ENCODE measurements around the gene IL17RE. TPM values are rescaled to one million over a fixed set of nuclear protein-coding genes. Genes with fewer than 3 reads are reported as not detected.

IL17RE gene
- total and polyA plus RNA-seq, 9 of the 15 experiments (the other 6 are each of a cell fraction or from before 2014, with no cell fraction given) = 0.32 to 1.9 (median 0.51) TPM; not detected in 4

DNA sequence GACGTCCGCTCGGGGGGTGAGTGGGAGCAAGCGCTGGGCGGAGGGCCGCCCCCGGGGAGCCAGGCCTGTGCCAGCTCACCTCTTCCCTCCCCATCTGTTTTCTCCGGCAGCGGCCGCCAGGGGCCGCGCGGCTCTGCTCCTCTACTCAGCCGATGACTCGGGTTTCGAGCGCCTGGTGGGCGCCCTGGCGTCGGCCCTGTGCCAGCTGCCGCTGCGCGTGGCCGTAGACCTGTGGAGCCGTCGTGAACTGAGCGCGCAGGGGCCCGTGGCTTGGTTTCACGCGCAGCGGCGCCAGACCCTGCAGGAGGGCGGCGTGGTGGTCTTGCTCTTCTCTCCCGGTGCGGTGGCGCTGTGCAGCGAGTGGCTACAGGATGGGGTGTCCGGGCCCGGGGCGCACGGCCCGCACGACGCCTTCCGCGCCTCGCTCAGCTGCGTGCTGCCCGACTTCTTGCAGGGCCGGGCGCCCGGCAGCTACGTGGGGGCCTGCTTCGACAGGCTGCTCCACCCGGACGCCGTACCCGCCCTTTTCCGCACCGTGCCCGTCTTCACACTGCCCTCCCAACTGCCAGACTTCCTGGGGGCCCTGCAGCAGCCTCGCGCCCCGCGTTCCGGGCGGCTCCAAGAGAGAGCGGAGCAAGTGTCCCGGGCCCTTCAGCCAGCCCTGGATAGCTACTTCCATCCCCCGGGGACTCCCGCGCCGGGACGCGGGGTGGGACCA lies 30.4 kb downstream of the IL17RE start (continued):
- TF ChIP-seq NR4A1 (CRISPR knock-in tag; IDR thresholded peaks at IDR 0.05) = peak; percentile 40; the same call in 1 of the 2 replicates
- TF ChIP-seq NR4A1 (tag; IDR thresholded peaks at IDR 0.05) = peak; percentile 78; the same call in 1 of the 2 replicates
- no peak for TF ChIP-seq ILF3 (IDR thresholded peaks at IDR 0.05; ENCODE audit: borderline replicate concordance)
- TF ChIP-seq BCL6 (CRISPR knock-in tag; IDR thresholded peaks at IDR 0.05) = no peak
- TF ChIP-seq NELFE (IDR thresholded peaks at IDR 0.05; ENCODE audit: insufficient read depth, insufficient read length) = no peak
- TF ChIP-seq, protein P1, sequence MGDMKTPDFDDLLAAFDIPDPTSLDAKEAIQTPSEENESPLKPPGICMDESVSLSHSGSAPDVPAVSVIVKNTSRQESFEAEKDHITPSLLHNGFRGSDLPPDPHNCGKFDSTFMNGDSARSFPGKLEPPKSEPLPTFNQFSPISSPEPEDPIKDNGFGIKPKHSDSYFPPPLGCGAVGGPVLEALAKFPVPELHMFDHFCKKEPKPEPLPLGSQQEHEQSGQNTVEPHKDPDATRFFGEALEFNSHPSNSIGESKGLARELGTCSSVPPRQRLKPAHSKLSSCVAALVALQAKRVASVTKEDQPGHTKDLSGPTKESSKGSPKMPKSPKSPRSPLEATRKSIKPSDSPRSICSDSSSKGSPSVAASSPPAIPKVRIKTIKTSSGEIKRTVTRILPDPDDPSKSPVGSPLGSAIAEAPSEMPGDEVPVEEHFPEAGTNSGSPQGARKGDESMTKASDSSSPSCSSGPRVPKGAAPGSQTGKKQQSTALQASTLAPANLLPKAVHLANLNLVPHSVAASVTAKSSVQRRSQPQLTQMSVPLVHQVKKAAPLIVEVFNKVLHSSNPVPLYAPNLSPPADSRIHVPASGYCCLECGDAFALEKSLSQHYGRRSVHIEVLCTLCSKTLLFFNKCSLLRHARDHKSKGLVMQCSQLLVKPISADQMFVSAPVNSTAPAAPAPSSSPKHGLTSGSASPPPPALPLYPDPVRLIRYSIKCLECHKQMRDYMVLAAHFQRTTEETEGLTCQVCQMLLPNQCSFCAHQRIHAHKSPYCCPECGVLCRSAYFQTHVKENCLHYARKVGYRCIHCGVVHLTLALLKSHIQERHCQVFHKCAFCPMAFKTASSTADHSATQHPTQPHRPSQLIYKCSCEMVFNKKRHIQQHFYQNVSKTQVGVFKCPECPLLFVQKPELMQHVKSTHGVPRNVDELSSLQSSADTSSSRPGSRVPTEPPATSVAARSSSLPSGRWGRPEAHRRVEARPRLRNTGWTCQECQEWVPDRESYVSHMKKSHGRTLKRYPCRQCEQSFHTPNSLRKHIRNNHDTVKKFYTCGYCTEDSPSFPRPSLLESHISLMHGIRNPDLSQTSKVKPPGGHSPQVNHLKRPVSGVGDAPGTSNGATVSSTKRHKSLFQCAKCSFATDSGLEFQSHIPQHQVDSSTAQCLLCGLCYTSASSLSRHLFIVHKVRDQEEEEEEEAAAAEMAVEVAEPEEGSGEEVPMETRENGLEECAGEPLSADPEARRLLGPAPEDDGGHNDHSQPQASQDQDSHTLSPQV (IDR thresholded peaks at IDR 0.05) = peak; percentile 92
- no peak for TF ChIP-seq TAF7 (tag; IDR thresholded peaks at IDR 0.05)
- TF ChIP-seq, protein P2, sequence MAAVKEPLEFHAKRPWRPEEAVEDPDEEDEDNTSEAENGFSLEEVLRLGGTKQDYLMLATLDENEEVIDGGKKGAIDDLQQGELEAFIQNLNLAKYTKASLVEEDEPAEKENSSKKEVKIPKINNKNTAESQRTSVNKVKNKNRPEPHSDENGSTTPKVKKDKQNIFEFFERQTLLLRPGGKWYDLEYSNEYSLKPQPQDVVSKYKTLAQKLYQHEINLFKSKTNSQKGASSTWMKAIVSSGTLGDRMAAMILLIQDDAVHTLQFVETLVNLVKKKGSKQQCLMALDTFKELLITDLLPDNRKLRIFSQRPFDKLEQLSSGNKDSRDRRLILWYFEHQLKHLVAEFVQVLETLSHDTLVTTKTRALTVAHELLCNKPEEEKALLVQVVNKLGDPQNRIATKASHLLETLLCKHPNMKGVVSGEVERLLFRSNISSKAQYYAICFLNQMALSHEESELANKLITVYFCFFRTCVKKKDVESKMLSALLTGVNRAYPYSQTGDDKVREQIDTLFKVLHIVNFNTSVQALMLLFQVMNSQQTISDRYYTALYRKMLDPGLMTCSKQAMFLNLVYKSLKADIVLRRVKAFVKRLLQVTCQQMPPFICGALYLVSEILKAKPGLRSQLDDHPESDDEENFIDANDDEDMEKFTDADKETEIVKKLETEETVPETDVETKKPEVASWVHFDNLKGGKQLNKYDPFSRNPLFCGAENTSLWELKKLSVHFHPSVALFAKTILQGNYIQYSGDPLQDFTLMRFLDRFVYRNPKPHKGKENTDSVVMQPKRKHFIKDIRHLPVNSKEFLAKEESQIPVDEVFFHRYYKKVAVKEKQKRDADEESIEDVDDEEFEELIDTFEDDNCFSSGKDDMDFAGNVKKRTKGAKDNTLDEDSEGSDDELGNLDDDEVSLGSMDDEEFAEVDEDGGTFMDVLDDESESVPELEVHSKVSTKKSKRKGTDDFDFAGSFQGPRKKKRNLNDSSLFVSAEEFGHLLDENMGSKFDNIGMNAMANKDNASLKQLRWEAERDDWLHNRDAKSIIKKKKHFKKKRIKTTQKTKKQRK (IDR thresholded peaks at IDR 0.05; ENCODE audit: borderline replicate concordance, low read depth, low read length) = no peak
- TF ChIP-seq FOSL1 (tag; conservative IDR thresholded peaks at IDR 0.05) = peak; percentile 53; the same call in 1 of the 2 replicates
- no peak; the same call in 1 of the 2 replicates for TF ChIP-seq ZNF12 (CRISPR knock-in tag; IDR thresholded peaks at IDR 0.05)
- TF ChIP-seq SRSF1 (IDR thresholded peaks at IDR 0.05; ENCODE audit: low read depth, low read length) = no peak
- TF ChIP-seq YY1 (IDR thresholded peaks at IDR 0.05; ENCODE audit: borderline replicate concordance in 1 of 3, control insufficient read depth in 1 of 3, extremely low read depth in 1 of 3, insufficient read depth in 3 of 3, insufficient read length in 1 of 3, insufficient replicate concordance in 2 of 3, low read depth in 1 of 3, low read length in 2 of 3) = peak in 2 of 3 experiments; percentile 40 to 62
- TF ChIP-seq TBL1XR1 (IDR thresholded peaks at IDR 0.05; ENCODE audit: low read length in 2 of 2) = peak in 1 of 2 experiments; percentile 29; a peak in 2 of 4 replicates
- TF ChIP-seq PPARD (CRISPR knock-in tag; IDR thresholded peaks at IDR 0.05) = no peak
- no peak for TF ChIP-seq USF2 (CRISPR knock-in tag; IDR thresholded peaks at IDR 0.05)
- TF ChIP-seq, protein P3, sequence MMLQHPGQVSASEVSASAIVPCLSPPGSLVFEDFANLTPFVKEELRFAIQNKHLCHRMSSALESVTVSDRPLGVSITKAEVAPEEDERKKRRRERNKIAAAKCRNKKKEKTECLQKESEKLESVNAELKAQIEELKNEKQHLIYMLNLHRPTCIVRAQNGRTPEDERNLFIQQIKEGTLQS (IDR thresholded peaks at IDR 0.05) = no peak
- TF ChIP-seq, protein P3 (CRISPR knock-in tag; conservative IDR thresholded peaks at IDR 0.05) = no peak

Data from K562 (cell line).